Upper lobe of left lung (tissue), 6 donors: ENCODE results near the gene FBXL5. TPM values are rescaled to one million over a fixed set of nuclear protein-coding genes. Genes with fewer than 3 reads are reported as not detected.

ENCODE experiments used
- ATAC-seq, 2 donors: fragments of 200-7000 bp; cut with Tn5 transposase; one replicate each; pipeline ENCODE4 v1.9.1; 2022; ENCODE audit warnings: mild to moderate bottlenecking in 2 of 2, moderate library complexity in 2 of 2; ENCODE audit not compliant: low FRiP score in 2 of 2
- DNase-seq, 2 donors: peaks; one replicate each; pipeline ENCODE4 v3.0.0-alpha.2; 2019 to 2020
- H3K27ac ChIP-seq, 4 donors: fragments of 200-600 bp; sonication (generic); one replicate each; pipeline ENCODE4 v1.5.1; 2016 to 2019
- H3K27me3 ChIP-seq, 4 donors: fragments of 200-600 bp; sonication (generic); one replicate each; pipeline ENCODE4 v1.5.1; 2017 to 2019
- H3K36me3 ChIP-seq, 4 donors: fragments of 200-600 bp; sonication (generic); one replicate each; pipeline ENCODE4 v1.5.1; 2016 to 2019
- H3K4me1 ChIP-seq, 4 donors: fragments of 200-600 bp; sonication (generic); one replicate each; pipeline ENCODE4 v1.5.1; 2018 to 2019
- H3K4me3 ChIP-seq, 4 donors: fragments of 200-600 bp; sonication (generic); one replicate each; pipeline ENCODE4 v1.5.1; 2017 to 2019; ENCODE audit warnings: mild to moderate bottlenecking in 2 of 4, moderate library complexity in 1 of 4
- H3K9me3 ChIP-seq, 4 donors: fragments of 200-600 bp; sonication (generic); one replicate each; pipeline ENCODE4 v1.5.1; 2018 to 2019
- CTCF ChIP-seq, 6 experiments: fragments of 450-650 bp in 4 of 6; fragments of 200-600 bp in 2 of 6; sonication (generic) in 2 of 6; IDR thresholded peaks; one replicate each; pipeline ENCODE4 v1.5.1; 2016 to 2019; ENCODE audit warnings: antibody characterized with exemption in 6 of 6
- EP300 ChIP-seq, 4 donors: sonication (generic); formaldehyde crosslinking; IDR thresholded peaks; one replicate each; pipeline ENCODE4 v1.5.1; 2017; ENCODE audit warnings: antibody characterized with exemption in 4 of 4, control low read depth in 2 of 4
- POLR2A ChIP-seq, 4 donors: fragments of 450-650 bp; IDR thresholded peaks; one replicate each; pipeline ENCODE4 v1.5.1; 2016 to 2017; ENCODE audit warnings: antibody characterized with exemption in 4 of 4, mild to moderate bottlenecking in 2 of 4
- POLR2AphosphoS5 ChIP-seq, 2 donors: sonication (generic); formaldehyde crosslinking; IDR thresholded peaks; one replicate each; pipeline ENCODE4 v1.5.1; 2017; ENCODE audit warnings: antibody characterized with exemption in 2 of 2
- WGBS, 2 donors: methylation state at CpG; one replicate each; pipeline ENCODE4 v1.1.5; 2017 to 2018; 5-methylcytosine and 5-hydroxymethylcytosine counted together
- total RNA-seq, 6 donors: library from RNA; depleted of rRNA in 4 of 6; stranded (reverse); fragments of >200 nt in 4 of 6; gene quantifications; one replicate each; pipeline versions ENCODE4 v1.1.0 to v1.2.1, GENCODE V29; 2016 to 2021
- donor health status: DM: no; HTN: no; CAD: no; lungs with moderate emphysema.
- donor health status: DM: no; HTN: yes; CAD: no; lungs with severe emphysema.

The FBXL5 gene
- total RNA-seq, 6 donors from 2014 or later = 52.4 to 146 (median 94.9) TPM

- Histone ChIP-seq H3K4me3 (no peak overlapping the region), H3K27me3 (no peaks in the 10 kb centered on the region), H3K9me3 (no peaks in the 10 kb centered on the region), H3K27ac (no peak overlapping the region), H3K36me3 (peaks cover 2 to 51% (median 11%) of the 10 kb centered on the region in 4 donors), H3K4me1 (no peaks in the 10 kb centered on the region)
- no peak for ATAC-seq
- DNase-seq = no peak
- WGBS, 2 donors = 91 to 97% methylated on average over 2 of the region's 2 CpGs
- TF ChIP-seq POLR2A (IDR thresholded peaks at IDR 0.05) (no peak), POLR2AphosphoS5 (IDR thresholded peaks at IDR 0.05) (no peak), CTCF (IDR thresholded peaks at IDR 0.05) (no peak), EP300 (IDR thresholded peaks at IDR 0.05) (no peak)
These were observed 96.6 kb downstream of the FBXL5 start for GRCh38 chr4:15558561-15558960.

- TF ChIP-seq POLR2AphosphoS5 (IDR thresholded peaks at IDR 0.05) (no peak), EP300 (IDR thresholded peaks at IDR 0.05) (no peak), CTCF (IDR thresholded peaks at IDR 0.05) (no peak)
- Histone ChIP-seq H3K36me3 (peaks cover 0 to 51% (median 7%) of the 10 kb centered on the region in 4 donors), H3K9me3 (no peaks in the 10 kb centered on the region), H3K27me3 (no peaks in the 10 kb centered on the region), H3K27ac (no peak overlapping the region), H3K4me3 (no peak overlapping the region), H3K4me1 (no peaks in the 10 kb centered on the region)
- DNase-seq (no peak), ATAC-seq (peak in 1 of 2 donors; percentile 13)
- 81 to 91% methylated on average over 2 of the region's 2 CpGs for WGBS, 2 donors
These were observed 97.2 kb downstream of the FBXL5 start for GRCh38 chr4:15557786-15558550.

GRCh38 chr4:15556511-15557092 is 98.6 kb downstream of the FBXL5 start:
- H3K4me3 ChIP-seq = no peak overlapping the region
- no peak for DNase-seq
- H3K36me3 ChIP-seq = peaks cover 0 to 46% (median 7%) of the 10 kb centered on the region in 4 donors
- no peaks in the 10 kb centered on the region for H3K9me3 ChIP-seq
- WGBS, 2 donors = 94% methylated on average over 4 of the region's 4 CpGs
- no peaks in the 10 kb centered on the region for H3K4me1 ChIP-seq
- no peaks in the 10 kb centered on the region for H3K27me3 ChIP-seq
- H3K27ac ChIP-seq = no peak overlapping the region
- no peak for ATAC-seq
- TF ChIP-seq POLR2A (IDR thresholded peaks at IDR 0.05) (no peak), POLR2AphosphoS5 (IDR thresholded peaks at IDR 0.05) (no peak), CTCF (IDR thresholded peaks at IDR 0.05) (no peak), EP300 (IDR thresholded peaks at IDR 0.05) (no peak)

Other genes with a start within 250 kb of the FBXL5 start
- gene C1QTNF7, start 227.3 kb downstream of the FBXL5 start, total RNA-seq = 10 to 100 TPM in 2 of 6 donors, 1 to 10 TPM in 4; 2.3 to 13.3 (median 7.9) TPM
- 10 to 100 TPM; 16.3 to 47.4 (median 25.1) TPM for gene CC2D2A, start 185.5 kb downstream of the FBXL5 start, total RNA-seq
- gene FAM200B, start 26.5 kb upstream of the FBXL5 start, total RNA-seq = 10 to 100 TPM; 13.6 to 48.2 (median 26.9) TPM
- 10 to 100 TPM in 4 of 6 donors, 1 to 10 TPM in 2; 4.2 to 19.5 (median 11.1) TPM for gene BST1, start 47.7 kb upstream of the FBXL5 start, total RNA-seq
- 10 to 100 TPM in 5 of 6 donors, 1 to 10 TPM in 1; 8.5 to 72.3 (median 28.3) TPM for gene CD38, start 123.0 kb upstream of the FBXL5 start, total RNA-seq